D721Med (cell line): ENCODE data around the gene CHD1L.

Experiments
- DNase-seq: peaks from one replicate; pipeline ENCODE4 v3.0.0; 2011; ENCODE audit warnings: low spot score; ENCODE audit not compliant: insufficient read length
- FAIRE-seq: peaks from 2 replicates; lab custom pipeline; 2011; peaks lifted over from hg19 to GRCh38; lab: Jason Lieb, UNC
- TF ChIP-seq, protein P1 (sequence below): IDR thresholded peaks from 2 replicates; pipeline ENCODE4 v1.5.1; 2012; ENCODE audit warnings: mild to moderate bottlenecking, control low read depth; ENCODE audit not compliant: insufficient read depth; ENCODE audit errors: missing control alignments

CHD1L gene

DNA sequence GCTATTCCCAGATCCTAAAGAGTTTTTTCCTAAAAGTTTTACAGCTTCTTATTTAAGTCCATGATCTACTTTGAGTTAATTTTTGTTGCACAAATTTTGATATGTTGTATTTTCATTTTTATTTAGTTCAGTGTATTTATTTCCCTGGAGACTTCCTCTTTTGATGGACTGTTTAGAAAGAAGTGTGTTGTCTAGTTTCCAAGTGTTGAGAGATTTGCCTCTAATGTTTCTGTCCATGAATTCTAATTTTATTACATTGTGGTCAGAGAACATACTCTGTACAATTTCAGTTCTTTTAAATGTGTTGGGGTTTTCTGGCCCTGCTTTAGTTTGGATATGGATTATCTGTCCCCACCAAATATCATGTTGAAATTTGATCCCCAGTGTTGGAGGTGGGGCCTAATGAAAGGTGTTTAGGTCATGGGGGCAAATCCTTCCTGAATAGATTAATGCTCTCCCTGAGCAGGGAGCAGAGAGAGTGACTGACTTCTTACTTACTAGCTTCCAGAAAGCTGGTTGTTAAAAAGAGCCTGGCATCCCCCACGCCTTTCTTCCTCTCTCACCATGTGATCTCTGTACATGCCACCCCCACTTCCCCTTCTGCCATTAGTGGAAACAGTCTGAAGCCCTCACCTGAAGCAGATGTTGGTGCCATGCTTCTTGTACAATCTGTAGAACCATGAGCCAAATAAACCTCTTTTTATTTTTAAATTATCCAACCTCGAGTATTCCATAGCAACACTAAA lies 4.6 kb downstream of the CHD1L start:
- DNase-seq = no peak
- TF ChIP-seq, protein P1, sequence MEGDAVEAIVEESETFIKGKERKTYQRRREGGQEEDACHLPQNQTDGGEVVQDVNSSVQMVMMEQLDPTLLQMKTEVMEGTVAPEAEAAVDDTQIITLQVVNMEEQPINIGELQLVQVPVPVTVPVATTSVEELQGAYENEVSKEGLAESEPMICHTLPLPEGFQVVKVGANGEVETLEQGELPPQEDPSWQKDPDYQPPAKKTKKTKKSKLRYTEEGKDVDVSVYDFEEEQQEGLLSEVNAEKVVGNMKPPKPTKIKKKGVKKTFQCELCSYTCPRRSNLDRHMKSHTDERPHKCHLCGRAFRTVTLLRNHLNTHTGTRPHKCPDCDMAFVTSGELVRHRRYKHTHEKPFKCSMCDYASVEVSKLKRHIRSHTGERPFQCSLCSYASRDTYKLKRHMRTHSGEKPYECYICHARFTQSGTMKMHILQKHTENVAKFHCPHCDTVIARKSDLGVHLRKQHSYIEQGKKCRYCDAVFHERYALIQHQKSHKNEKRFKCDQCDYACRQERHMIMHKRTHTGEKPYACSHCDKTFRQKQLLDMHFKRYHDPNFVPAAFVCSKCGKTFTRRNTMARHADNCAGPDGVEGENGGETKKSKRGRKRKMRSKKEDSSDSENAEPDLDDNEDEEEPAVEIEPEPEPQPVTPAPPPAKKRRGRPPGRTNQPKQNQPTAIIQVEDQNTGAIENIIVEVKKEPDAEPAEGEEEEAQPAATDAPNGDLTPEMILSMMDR = no peak
- FAIRE-seq = no peak

DNA sequence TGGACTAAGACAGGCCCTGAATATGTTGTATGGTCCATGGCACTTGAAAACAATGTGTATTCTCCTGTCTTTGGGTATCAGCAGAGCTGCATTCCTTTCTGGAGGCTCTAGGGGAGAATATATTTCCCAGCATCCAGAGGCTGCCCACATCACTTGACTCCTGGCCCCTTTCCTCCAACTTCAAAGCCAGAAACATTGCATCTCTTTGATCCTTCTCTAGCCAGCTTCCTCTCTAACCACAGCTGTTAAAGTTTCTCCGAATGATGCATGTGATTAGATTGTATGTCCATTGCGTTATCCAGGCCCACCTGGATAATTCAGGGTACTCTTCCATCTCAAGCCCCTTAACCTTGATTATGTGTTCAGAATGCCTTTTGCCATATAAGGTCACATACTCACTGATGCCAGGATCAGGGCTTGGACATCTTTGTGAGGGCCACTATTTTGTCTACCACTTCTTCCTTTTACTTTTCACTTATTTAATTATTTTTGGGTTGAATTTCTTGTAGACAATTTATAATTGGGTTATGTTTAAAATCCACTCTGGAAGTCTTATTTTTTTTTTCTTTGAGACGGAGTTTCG lies 5.3 kb downstream of the CHD1L start:
- DNase-seq (no peak), FAIRE-seq (no peak)
- TF ChIP-seq, protein P1 = no peak

DNA sequence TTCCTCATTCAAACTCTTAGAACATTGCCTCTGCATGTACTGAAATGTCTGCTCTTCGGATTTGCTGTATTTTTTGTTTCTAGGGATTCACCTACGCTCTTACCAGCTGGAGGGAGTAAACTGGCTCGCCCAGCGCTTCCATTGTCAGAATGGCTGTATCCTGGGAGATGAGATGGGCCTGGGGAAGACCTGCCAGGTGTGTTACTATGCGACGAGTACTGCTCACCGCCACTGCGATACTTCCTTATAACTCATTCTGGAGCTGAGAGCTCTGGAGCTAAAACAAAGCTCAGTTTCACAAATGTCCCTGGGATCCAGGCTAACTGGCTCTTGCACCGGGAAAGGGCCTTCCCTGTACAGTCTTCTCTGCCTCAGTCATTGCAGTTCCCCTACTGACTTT lies 10.1 kb downstream of the CHD1L start:
- DNase-seq (no peak), FAIRE-seq (no peak)
- TF ChIP-seq, protein P1 = no peak

DNA sequence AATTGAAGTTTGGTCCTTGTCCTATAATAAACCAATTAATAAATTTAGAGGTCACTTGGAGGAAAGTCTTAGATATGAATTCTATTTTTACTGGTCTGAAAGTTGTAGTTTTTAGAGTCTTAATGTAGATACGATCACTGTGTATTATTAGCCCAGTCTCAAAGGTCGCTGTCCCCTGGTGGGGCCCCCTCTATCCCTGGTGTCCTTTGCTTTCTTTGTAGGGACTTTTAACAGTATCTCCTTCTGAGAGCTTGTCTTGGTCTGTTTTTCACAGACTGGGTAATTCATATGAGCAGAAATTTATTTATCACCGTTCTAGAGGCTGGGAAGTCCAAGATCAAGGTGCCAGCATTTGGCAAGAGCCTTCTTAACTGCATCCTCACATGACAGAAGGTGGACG lies 18.5 kb downstream of the CHD1L start:
- TF ChIP-seq, protein P1 = no peak
- FAIRE-seq (no peak), DNase-seq (no peak)

DNA sequence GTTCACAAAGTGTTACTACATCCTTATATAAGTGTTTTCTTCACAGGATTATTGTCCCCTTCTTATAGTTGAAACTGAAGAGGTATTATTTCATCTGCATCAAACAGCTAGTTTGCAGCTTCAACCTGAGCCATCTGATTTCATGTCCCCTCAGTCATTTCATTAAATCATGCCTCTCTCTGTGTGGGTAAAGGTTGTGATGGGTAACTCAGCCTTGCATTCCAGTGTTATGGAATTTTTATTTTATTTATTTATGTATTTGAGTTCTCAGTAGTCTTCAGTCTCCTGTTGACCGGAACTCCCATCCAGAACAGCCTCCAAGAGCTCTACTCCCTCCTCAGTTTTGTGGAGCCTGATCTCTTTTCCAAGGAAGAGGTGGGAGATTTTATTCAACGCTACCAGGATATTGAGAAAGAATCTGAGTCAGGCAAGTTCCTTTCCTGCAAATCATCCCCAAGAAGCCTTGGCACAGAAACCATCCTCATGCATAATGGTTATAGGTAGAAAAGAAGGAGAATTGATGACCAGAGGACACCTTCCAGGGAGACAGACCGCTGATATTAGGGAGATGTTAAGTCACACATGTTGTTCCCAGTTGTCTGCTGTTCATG lies 21.8 kb downstream of the CHD1L start:
- DNase-seq (no peak), FAIRE-seq (no peak)
- TF ChIP-seq, protein P1 = no peak

DNA sequence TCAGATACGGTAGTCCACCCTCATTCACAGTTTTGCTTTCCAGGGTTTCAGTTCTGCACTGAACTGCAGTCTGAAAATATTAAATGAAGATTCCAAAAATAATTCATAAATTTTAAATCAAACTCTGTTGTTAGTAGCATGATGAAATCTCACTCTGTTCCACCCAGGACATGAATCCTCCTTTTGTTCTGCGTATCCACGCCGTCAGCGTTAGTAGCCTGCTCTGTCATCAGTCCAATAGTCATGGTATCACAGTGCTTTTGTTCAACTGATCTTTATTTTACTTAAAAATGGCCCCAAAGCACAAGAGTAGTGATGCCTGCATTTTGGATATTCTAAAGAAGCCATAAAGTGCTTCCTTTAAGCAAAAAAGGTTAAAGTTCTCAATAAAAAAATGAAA lies 23.9 kb downstream of the CHD1L start:
- TF ChIP-seq, protein P1 = no peak
- no peak for DNase-seq
- no peak for FAIRE-seq

DNA sequence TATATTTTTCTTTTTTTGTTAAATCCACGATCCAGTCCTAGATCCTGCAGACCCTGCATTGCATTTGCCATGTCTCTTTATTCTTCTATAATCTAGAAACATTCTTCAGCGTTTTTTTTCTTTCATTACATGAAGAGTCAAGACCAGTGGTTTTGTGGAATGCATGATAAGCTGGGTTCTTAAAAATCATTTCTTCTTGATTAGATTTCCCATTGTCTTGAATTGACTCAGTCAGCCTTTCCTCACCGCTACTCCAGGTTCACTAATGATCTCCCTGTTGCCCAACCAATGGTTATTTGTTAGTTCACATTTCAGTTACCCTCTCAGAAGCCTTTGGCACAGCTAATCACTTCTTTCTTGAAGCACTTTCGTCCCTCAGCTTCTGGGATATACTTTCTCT lies 25.2 kb downstream of the CHD1L start:
- FAIRE-seq (no peak), DNase-seq (no peak)
- TF ChIP-seq, protein P1 = no peak
